Measurements from ENCODE around the gene BORCS6. TPM values are rescaled to one million over a fixed set of nuclear protein-coding genes. Genes with fewer than 3 reads are reported as not detected.

Gene BORCS6
- total RNA-seq, 1 donor from 2014 or later = 7.8 TPM

- intact Hi-C loops (cut with DNase I) = no loop called here
- Histone ChIP-seq H3K27me3 (no peaks in the 10 kb centered on the region), H3K9me3 (no peaks in the 10 kb centered on the region), H3K36me3 (no peaks in the 10 kb centered on the region), H3K4me3 (no peak overlapping the region), H3K27ac (no peak overlapping the region), H3K4me1 (peaks cover 4% of the 10 kb centered on the region)
- DNase-seq (no peak), ATAC-seq (peak; percentile 45)
- no peak for TF ChIP-seq CTCF (IDR thresholded peaks at IDR 0.05)
These were observed 22.6 kb upstream of the BORCS6 start for GRCh38 chr17:8212312-8213180.

DNA sequence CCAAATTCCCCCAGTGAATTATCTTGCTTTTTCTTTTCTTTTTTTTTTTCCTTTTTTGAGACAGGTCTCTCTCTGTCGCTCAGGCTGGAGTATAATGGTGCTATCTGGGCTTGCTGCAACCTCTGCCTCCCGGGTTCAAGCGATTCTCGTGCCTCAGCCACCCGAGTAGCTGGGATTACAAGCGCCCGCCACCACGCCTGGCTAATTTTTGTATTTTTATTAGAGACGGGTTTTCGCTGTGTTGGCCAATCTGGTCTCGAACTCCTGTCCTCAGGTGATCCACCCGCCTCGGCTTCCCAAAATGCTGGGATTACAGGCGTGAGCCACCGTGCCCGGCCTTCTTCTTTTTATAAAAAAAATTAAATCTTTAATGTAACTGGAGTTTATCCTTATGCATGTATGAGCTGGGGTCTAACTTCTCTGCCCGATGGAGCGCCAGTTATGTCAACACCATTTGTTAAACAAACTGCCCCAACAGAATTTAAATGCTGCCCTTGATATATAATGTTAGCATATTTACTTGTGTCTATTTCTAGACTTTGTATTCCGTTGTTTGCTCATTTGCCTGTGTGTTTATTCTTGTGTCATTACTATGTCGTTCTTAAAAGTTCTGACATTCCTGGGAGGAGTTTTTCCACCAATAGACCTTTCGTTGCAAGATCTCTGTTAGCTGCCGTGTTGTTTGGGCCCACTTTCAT, 20.9 kb upstream of the BORCS6 start:
- no peaks in the 10 kb centered on the region for H3K9me3 ChIP-seq
- peak overlapping the region; percentile 81 for H3K27ac ChIP-seq
- no peak for DNase-seq
- H3K4me1 ChIP-seq = peaks cover 4% of the 10 kb centered on the region
- H3K4me3 ChIP-seq = peak overlapping the region; percentile 74
- TF ChIP-seq CTCF (IDR thresholded peaks at IDR 0.05) = no peak
- intact Hi-C loops (cut with DNase I) = no loop called here
- ATAC-seq = no peak
- no peaks in the 10 kb centered on the region for H3K36me3 ChIP-seq
- H3K27me3 ChIP-seq = no peaks in the 10 kb centered on the region

DNA sequence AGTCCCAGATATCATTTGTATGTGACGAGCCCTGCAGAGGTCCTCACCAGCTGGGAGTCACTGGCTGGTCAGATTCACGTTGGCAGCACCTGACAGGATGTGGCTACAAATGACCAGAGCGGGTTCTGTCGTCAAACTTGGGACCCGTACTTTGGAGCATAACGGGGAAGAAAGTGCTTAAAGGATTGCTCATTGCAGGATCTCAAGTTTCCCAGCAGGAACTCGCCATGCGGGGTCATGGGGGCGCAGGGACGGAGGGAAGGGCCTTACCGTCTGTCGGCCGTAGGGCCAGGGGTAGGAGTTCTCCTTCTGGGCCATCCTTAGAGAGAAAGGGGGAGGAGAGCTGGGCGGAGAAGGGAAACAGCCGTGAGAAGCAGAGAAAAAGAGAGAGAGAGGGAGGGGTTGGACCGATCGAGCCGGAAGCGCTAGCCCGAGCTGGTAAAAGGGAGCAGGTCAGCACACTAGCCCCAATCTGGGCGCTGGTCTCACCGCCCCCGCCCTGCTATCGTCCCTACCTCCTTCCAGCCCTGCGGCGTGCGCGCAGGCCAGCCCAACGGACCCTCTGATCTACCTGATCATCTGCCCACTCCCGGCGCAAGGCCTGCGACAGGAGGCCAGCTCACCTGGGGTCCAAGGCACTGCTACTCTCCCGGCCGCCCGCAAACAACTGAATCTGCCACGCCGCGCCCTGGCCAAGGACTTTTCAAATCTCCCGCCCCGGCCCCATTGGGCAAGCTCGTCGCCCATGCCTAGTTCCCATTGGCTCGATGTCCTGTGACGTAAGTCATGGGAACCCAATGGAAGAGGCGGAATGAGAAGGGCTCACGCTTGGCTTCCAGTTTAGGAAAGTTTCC, 20.2 kb upstream of the BORCS6 start, which contains the start of gene AURKB:
AURKB (minus strand) TSS at position 669 of the 854 bp plus-strand sequence; CDS start at position 318, 351 bp downstream.
- Histone ChIP-seq H3K36me3 (no peaks in the 10 kb centered on the region), H3K27me3 (no peaks in the 10 kb centered on the region), H3K4me1 (peaks cover 4% of the 10 kb centered on the region), H3K9me3 (no peaks in the 10 kb centered on the region), H3K27ac (peak within 1 kb of the TSS; percentile 81), H3K4me3 (peak within 1 kb of the TSS; percentile 74)
- intact Hi-C loops (cut with DNase I) = no loop called here
- no peak for TF ChIP-seq CTCF (IDR thresholded peaks at IDR 0.05)
- ATAC-seq = peak; percentile 98
- peak; percentile 93 for DNase-seq

GRCh38 chr17:8206536-8206935, 16.6 kb upstream of the BORCS6 start:
- Histone ChIP-seq H3K27me3 (no peaks in the 10 kb centered on the region), H3K36me3 (no peaks in the 10 kb centered on the region), H3K27ac (no peak overlapping the region), H3K9me3 (no peaks in the 10 kb centered on the region), H3K4me1 (peaks cover 4% of the 10 kb centered on the region), H3K4me3 (no peak overlapping the region)
- ATAC-seq (no peak), DNase-seq (no peak)
- TF ChIP-seq CTCF (IDR thresholded peaks at IDR 0.05) = no peak
- intact Hi-C loops (cut with DNase I) = no loop called here

GRCh38 chr17:8204761-8205555, 15.0 kb upstream of the BORCS6 start:
- Histone ChIP-seq H3K4me1 (no peaks in the 10 kb centered on the region), H3K9me3 (no peaks in the 10 kb centered on the region), H3K36me3 (no peaks in the 10 kb centered on the region), H3K4me3 (no peak overlapping the region), H3K27me3 (no peaks in the 10 kb centered on the region), H3K27ac (no peak overlapping the region)
- intact Hi-C loops (cut with DNase I) = no loop called here
- ATAC-seq = no peak
- no peak for TF ChIP-seq CTCF (IDR thresholded peaks at IDR 0.05)
- no peak for DNase-seq
